RWPE2 (cell line): ENCODE measurements around the gene GDF2.
A peak's percentile ranks its signal among the peaks of the same experiment; 100 is the strongest.

Source experiments
- ATAC-seq: fragments of 200-7000 bp; cut with Tn5 transposase; 3 replicates; pipeline ENCODE4 v1.9.1; 2021; ENCODE audit warnings: low read depth
- DNase-seq: peaks from one replicate; pipeline ENCODE4 v3.0.0-alpha.2; 2020; ENCODE audit warnings: low spot score
- H3K27ac ChIP-seq: fragments of 450-650 bp; 2 replicates; pipeline ENCODE4 v1.5.1; 2017; ENCODE audit warnings: mild to moderate bottlenecking; ENCODE audit not compliant: poor library complexity, severe bottlenecking
- H3K27me3 ChIP-seq: fragments of 250-450 bp; sonication (Bioruptor Pico); 2 replicates; pipeline ENCODE4 v1.5.1; 2021; ENCODE audit warnings: mild to moderate bottlenecking, moderate library complexity; ENCODE audit not compliant: insufficient read depth, poor library complexity, severe bottlenecking
- H3K36me3 ChIP-seq: fragments of 250-450 bp; sonication (Bioruptor Pico); 2 replicates; pipeline ENCODE4 v1.5.1; 2020; ENCODE audit warnings: low read depth, mild to moderate bottlenecking, moderate library complexity
- H3K4me1 ChIP-seq: fragments of 250-450 bp; sonication (Bioruptor Pico); 2 replicates; pipeline ENCODE4 v1.5.1; 2021; ENCODE audit warnings: mild to moderate bottlenecking, moderate library complexity; ENCODE audit not compliant: insufficient read depth, poor library complexity, severe bottlenecking
- H3K4me3 ChIP-seq: fragments of 250-450 bp; sonication (Bioruptor Pico); 2 replicates; pipeline ENCODE4 v1.5.1; 2021; ENCODE audit warnings: mild to moderate bottlenecking, moderate library complexity; ENCODE audit not compliant: severe bottlenecking
- H3K9me3 ChIP-seq: fragments of 250-450 bp; sonication (Bioruptor Pico); 2 replicates; pipeline ENCODE4 v1.5.1; 2021; ENCODE audit warnings: mild to moderate bottlenecking, moderate library complexity; ENCODE audit not compliant: severe bottlenecking
- TF ChIP-seq, protein P1 (sequence below): fragments of 450-650 bp; IDR thresholded peaks from one replicate; pipeline ENCODE4 v1.5.1; 2017; ENCODE audit warnings: mild to moderate bottlenecking, moderate library complexity; ENCODE audit not compliant: poor library complexity, severe bottlenecking

Gene GDF2

DNA sequence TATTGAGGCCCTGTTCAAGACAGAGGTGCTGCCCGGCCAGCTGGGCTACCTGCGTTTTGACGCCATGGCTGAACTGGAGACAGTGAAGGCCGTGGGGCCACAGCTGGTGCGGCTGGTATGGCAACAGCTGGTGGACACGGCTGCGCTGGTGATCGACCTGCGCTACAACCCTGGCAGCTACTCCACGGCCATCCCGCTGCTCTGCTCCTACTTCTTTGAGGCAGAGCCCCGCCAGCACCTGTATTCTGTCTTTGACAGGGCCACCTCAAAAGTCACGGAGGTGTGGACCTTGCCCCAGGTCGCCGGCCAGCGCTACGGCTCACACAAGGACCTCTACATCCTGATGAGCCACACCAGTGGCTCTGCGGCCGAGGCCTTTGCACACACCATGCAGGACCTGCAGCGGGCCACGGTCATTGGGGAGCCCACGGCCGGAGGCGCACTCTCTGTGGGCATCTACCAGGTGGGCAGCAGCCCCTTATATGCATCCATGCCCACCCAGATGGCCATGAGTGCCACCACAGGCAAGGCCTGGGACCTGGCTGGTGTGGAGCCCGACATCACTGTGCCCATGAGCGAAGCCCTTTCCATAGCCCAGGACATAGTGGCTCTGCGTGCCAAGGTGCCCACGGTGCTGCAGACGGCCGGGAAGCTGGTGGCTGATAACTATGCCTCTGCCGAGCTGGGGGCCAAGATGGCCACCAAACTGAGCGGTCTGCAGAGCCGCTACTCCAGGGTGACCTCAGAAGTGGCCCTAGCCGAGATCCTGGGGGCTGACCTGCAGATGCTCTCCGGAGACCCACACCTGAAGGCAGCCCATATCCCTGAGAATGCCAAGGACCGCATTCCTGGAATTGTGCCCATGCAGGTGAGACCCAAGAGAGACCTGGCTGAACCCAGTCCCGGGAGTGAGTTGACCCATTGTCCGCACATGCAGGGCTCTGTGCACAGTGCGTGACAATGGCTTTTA is 28.7 kb downstream of the GDF2 start:
- Histone ChIP-seq H3K9me3 (no peaks in the 10 kb centered on the region), H3K27ac (no peak overlapping the region), H3K36me3 (no peaks in the 10 kb centered on the region), H3K27me3 (no peaks in the 10 kb centered on the region), H3K4me3 (no peak overlapping the region), H3K4me1 (no peaks in the 10 kb centered on the region)
- TF ChIP-seq, protein P1, sequence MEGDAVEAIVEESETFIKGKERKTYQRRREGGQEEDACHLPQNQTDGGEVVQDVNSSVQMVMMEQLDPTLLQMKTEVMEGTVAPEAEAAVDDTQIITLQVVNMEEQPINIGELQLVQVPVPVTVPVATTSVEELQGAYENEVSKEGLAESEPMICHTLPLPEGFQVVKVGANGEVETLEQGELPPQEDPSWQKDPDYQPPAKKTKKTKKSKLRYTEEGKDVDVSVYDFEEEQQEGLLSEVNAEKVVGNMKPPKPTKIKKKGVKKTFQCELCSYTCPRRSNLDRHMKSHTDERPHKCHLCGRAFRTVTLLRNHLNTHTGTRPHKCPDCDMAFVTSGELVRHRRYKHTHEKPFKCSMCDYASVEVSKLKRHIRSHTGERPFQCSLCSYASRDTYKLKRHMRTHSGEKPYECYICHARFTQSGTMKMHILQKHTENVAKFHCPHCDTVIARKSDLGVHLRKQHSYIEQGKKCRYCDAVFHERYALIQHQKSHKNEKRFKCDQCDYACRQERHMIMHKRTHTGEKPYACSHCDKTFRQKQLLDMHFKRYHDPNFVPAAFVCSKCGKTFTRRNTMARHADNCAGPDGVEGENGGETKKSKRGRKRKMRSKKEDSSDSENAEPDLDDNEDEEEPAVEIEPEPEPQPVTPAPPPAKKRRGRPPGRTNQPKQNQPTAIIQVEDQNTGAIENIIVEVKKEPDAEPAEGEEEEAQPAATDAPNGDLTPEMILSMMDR, result no peak
- ATAC-seq (no peak), DNase-seq (peak; percentile 47)

DNA sequence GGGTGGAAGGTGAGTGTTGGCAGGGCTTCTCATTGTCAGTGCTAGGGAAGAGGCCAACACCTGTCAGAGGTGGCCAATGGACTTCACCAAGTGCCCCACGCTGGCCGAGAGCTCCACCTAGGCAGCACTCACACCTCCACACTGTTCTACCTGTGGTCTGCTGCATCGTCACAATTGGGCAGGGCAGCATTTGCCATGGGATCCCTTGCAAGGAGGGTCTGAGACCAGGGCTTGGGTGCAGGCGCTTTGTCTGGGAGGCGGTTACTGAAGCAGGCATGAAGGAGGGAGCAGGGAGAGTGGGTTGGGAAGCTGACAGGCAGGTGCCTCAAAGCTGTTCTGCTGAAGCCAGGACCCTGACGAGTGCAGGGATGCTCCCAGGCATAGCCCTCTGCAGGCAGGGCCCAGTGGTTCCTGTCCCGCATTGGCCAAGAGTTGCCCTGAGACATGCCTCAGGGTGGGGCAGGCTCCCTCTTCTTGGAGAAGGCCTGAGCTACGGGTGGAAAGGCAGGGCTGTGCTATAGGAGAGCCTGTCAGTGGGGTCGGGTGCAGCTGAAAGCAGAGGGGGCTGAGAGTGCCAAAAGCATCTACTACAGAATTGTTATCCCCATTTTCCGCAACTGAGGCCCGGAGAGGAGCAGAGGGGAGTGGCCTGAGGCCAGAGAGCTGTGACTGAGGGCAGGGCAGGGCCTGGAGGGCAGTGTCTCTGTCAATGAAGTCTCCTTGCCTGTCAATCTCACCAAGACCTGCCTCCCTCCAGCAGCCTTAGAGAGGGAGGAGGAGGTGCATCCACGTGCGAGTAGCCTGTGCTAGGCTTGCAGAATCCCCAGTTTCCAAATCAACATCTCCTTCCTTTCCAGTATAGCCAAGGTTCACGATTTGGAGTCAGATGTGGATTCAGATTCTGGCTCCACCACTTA is 29.9 kb downstream of the GDF2 start:
- H3K36me3 ChIP-seq, result no peaks in the 10 kb centered on the region
- H3K4me1 ChIP-seq, result no peaks in the 10 kb centered on the region
- no peaks in the 10 kb centered on the region for H3K27me3 ChIP-seq
- ATAC-seq (no peak), DNase-seq (peak; percentile 41)
- no peaks in the 10 kb centered on the region for H3K9me3 ChIP-seq
- no peak overlapping the region for H3K4me3 ChIP-seq
- H3K27ac ChIP-seq, result no peak overlapping the region
- TF ChIP-seq, protein P1, result no peak

DNA sequence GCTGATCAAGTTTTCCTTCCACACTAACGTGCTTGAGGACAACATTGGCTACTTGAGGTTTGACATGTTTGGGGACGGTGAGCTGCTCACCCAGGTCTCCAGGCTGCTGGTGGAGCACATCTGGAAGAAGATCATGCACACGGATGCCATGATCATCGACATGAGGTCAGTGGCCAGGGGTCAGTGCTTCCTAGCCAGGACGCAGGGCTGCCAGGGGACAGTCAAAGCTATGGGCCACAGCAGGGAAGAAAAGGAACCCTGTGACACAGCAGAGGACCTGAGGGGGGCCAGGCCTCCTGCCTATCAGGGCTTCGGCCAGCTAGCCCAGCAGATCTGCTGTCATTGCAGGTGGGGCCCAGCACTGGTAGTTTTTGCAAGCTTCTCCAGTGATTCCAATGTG is 31.1 kb downstream of the GDF2 start:
- DNase-seq (peak; percentile 28), ATAC-seq (no peak)
- Histone ChIP-seq H3K27ac (no peak overlapping the region), H3K4me3 (no peak overlapping the region), H3K9me3 (no peaks in the 10 kb centered on the region), H3K36me3 (no peaks in the 10 kb centered on the region), H3K4me1 (no peaks in the 10 kb centered on the region), H3K27me3 (no peaks in the 10 kb centered on the region)
- TF ChIP-seq, protein P1, result no peak

DNA sequence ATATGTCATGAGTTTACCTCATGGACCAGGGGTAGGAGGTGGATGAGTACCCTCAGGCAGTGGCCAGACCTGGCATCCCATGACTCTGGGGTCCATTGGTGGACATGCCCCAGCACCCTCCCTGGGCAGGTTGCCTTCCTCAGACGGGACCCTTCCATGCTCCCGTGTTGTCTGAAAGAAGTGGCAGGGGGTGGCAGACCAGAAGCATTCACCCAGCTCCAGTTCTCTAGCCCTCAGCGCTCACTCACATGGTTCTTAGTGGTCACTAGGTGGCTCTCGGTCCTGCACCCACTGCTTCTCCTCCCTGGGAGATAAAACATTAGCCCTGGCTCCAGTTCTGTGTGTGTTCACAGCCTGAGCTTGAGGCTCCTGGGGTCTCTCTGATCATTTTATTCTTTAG is 31.9 kb downstream of the GDF2 start:
- Histone ChIP-seq H3K9me3 (no peaks in the 10 kb centered on the region), H3K4me1 (no peaks in the 10 kb centered on the region), H3K36me3 (no peaks in the 10 kb centered on the region), H3K27me3 (no peaks in the 10 kb centered on the region), H3K27ac (no peak overlapping the region), H3K4me3 (no peak overlapping the region)
- DNase-seq (peak; percentile 52), ATAC-seq (peak; percentile 66; the same call in 1 of the 3 replicates)
- TF ChIP-seq, protein P1, result peak; percentile 45
